NOMO-1 treated with DMSO at 0.1 percent for 48 hours (cell line): ENCODE data around the gene MAN2C1.
"Not testable (repeated sequence)": the region's sequence is repeated elsewhere in the genome, so short reads cannot be mapped to it uniquely, and the experiment has no call there.

Experiments used
- DNase-seq: peaks from one replicate; lab custom pipeline; 2025; ENCODE audit not compliant: unreplicated experiment; lab: John Stamatoyannopoulos, UW

The MAN2C1 gene

DNA sequence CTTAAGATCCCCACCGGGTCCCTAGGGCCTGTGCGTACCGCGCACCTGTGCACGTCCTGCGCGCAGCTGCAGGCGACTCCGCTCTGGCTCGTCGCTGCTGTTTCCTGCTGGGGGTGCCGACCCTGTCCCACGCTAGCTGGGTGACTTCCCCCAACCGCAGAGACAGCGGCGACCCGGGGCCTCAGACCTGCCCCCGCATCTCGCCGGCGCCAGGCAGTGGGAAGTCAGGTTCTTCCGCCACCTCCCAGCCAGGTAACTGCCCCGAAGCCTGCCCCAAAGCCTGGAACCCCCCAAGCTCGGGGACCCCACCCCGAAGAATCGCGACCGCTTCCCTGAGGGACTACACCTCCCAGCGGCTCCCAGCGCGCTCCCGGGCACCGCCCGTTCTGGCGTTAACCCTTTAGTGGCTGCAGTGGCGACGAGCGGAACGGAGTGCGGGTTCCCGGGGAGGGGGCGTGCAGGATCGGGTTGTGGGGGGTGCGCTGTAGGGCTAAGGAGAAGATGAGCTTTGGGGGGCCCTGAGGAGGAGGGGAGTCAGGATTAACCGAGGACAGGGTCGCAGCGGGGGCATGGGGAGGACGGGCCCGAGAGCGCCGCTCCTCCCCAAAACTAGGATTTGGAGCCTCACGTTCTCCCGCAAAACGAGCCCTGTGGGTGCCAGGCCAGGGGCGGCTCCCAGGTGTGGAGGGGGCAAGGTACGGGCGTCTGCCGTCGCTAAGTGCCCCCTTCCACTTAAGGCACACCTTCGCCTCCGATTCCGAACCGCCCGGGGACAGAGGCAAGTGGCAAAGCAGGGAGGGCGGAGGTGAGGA is 21.0 kb downstream of the MAN2C1 start:
- DNase-seq: no peak

DNA sequence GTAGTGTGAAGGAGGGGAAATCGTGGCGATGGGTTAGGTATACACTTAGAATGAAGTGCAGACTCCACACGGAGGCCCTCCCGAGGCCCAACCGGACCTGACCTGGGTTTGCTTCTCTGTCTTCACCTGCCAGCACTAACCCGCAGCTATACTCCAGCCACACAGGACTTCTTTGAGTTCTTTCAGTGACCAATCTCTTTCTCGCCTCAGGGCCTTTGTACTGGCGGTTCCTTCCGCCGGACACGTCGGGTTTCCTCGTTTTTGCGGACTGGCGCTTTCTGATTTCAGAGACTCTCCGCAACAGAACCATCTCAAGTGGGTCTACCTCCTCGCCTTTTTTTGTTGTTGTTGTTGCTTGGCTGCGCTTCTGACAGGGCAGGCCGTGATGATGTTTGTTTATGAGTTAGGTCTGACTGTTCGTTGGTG is 21.6 kb downstream of the MAN2C1 start, which contains the start of gene NEIL1:
NEIL1 (plus strand) TSS at position 244 of the 426 bp plus-strand sequence. CDS start 1,867 bp downstream, outside the sequence.
- no peak for DNase-seq

DNA sequence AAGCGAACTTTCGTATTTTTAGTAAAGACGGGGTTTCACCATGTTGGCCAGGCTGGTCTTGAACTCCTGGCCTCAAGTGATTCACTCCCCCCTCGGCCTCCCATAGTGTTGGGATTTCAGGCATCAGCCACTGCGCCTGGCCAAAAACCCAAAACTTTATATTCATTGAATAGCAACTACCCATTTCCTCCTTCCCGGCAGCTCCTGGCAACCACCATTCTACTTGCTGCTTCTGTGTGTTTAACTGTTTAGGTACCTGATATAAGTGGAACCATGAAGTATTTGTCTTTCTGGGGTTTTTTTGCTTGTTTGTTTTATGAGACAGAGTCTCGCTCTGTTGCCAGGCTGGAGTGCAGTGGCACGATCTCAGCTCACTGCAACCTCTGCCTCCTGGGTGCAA is 24.5 kb downstream of the MAN2C1 start:
- not testable (repeated sequence) for DNase-seq

DNA sequence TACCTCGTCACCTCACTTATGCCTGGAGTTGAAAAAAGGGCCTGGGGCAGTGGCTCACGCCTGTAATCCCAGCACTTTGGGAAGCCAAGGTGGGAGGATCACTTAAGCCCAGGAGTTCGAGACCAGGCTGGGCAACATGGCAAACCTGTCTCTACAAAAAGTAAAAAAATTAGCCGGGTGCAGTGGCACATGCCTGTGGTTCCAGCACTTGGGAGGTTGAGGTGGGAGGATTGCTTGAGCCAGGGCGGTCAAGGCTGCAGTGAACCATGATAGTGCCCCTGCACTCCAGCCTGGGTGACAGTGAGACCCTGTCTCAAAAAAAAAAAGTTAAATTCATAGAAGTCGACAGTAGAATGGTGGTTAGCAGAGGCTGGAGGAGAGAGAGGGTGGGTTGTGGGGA is 26.2 kb downstream of the MAN2C1 start:
- DNase-seq: no peak

DNA sequence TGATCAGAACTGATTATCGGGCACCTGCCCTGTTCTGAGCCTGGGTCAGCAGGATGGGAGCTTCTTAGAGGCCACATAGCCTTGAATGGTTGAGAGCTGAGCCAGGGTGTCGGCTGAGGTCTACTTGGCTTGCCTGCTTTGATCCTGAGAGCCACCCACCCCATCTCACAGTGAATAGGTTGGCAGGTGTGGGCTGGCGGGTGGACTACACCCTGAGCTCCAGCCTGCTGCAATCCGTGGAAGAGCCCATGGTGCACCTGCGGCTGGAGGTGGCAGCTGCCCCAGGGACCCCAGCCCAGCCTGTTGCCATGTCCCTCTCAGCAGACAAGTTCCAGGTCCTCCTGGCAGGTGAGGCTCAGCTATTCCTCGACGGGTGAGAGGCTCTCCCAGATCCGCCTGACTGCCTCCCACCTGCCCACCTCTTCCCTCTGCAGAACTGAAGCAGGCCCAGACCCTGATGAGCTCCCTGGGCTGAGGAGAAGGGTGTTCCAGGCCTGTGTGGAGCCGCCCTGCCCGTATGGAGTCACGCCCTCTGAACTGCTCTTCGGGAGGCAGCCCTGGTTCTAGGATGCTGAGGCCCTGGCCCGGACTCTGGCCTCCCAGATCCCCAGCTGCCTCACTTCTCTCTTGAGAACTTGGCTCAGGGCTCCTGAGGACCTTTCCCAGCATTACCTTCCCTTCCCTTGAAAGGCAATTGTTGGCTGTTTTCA is 28.7 kb downstream of the MAN2C1 start:
- no peak for DNase-seq

DNA sequence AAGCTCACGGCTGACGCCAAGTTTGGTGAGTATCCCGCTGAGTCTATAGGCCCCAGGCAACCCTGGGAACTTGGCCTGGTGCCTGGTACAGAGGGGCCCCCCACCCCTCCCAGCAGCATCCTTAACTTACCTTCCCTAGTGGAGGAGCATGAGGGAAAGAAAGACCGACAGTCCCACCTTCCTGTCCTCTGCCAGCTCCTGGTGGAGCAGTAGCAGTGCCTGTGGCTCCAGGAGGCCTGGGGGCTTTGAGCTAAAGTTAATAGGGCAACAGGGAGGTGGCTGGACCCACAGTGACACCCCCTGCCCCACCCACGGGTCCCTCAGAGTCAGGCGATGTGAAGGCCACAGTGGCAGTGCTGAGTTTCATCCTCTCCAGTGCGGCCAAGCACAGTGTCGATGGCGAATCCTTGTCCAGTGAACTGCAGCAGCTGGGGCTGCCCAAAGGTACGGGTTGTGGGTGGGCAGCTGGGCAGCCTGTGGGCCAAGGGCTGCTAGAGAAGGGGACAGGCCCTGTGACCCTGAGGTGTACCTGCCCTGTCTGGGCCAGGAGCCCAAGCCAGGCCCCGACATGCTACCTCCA is 29.7 kb downstream of the MAN2C1 start:
- DNase-seq: no peak

DNA sequence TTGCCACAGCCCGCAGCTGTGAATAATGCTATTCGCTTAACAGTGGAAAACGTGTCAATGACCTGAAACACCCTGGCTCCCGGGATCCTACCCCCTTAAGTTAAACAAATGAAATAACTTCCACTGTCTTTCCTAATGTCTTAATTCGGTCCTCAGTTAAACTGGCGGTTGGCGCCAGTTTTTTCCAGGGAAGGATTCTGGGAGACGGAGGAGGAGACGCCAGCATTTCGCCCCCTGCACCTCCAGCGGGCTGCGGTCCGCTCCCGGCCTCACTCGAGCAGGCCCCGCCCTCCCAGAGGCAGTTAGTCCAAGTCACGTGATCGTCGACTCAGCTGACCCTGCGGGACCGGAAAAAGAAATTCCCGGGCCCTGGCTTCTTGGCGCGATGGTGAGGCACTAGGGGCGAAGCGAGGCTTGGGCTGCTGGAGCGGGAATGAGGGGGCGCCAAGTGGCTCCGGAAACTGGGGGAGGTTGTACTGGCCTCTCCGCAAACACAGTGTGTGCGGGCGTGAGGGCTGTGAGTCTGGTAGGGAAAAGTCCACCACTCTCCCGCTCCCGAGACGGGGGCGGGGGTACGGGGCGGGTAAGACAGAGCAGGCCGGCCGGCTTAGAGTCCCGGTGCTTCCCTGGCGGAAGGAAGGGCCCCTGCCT is 32.6 kb downstream of the MAN2C1 start, which contains the start of gene COMMD4:
COMMD4 (plus strand) TSS at position 359 of the 651 bp plus-strand sequence; CDS start at position 386, 27 bp downstream.
- DNase-seq: peak; percentile 74

DNA sequence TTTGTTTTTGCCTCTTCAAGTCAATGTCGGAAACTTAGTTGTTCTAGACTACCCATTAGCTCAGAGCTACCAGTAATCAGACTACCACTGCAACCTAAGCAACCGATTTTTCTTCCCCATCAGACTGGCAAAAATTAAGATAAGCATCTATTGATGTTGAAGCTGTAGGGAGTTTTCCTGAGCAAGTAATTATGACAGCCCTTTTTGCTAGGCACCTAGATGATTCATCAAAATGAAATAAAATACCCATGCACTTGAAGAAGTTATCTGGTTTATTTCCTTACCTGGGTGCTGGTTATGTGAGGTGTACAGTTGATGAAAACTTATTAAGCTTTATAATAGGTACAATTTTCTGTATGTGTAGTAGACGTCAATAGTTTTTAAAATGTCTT is 33.1 kb downstream of the MAN2C1 start:
- DNase-seq: no peak

DNA sequence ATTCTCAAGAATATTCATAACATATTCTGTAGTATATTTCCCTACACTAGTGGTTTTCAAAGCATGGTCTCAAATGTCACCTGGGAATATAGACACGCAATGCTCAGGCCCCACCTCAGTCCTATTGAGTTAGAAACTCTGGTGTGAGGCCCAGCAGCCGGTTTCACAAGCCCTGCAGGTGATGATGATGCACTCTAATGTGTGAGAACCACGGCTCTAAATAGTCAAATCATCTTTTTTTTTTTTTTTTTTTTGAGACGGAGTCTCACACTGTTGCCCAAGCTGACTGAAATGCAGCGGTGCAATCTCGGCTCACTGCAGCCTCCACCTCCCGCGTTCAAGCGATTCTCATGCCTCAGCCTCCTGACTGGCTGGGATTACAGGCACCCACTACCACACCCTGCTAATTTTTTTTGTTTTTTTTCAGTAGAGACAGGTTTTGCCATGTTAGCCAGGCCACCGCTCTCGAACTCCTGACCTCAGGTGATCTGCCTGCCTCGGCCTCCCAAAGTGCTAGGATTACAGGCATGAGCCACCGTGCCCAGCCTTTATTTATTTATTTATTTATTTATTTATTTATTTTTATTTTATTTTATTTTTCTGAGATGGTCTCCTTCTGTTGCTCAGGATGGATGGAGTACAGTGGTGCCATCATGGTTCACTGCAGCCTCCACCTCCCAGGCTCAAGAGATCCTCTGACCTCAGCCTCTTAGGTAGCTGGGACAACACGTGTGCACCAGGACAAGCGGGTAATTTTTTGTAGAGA is 34.6 kb downstream of the MAN2C1 start:
- DNase-seq: not testable (repeated sequence)

DNA sequence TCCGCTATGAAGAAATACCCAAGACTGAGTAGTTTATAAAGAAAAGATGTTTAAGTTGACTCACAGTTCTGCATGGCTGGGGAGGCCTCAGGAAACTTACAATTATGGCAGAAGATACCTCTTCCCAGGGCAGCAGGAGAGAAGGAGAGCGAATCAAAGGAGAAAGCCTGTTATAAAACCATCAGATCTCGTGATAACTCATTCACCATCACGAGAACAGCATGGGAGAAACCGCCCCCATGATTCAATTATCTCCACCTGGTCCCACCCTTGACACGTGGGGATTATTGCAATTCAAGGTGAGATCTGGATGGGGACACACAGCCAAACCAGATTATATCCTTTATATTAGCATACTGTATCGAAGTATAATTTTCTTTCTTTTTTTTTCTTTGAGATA is 36.3 kb downstream of the MAN2C1 start:
- DNase-seq: not testable (repeated sequence)

DNA sequence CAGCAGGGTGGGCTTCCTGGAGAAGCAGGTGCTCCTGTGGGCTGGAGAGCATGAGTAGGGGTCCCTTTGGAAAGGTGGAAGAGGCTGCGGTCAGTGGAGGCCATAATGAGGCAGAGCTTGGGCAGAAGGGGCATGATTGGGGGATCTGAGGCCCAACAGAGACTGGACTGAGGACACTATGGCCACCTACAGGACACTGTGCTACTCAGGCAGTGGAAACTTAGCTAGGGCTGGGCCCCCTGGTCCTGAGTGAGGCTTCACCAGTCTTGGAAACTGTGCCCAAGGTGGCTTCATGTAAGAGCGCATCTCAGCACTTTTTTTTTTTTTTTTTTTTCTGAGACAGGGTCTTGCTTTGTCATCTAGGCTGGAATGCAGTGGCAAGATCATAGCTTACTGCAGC is 38.8 kb downstream of the MAN2C1 start:
- DNase-seq: no peak

DNA sequence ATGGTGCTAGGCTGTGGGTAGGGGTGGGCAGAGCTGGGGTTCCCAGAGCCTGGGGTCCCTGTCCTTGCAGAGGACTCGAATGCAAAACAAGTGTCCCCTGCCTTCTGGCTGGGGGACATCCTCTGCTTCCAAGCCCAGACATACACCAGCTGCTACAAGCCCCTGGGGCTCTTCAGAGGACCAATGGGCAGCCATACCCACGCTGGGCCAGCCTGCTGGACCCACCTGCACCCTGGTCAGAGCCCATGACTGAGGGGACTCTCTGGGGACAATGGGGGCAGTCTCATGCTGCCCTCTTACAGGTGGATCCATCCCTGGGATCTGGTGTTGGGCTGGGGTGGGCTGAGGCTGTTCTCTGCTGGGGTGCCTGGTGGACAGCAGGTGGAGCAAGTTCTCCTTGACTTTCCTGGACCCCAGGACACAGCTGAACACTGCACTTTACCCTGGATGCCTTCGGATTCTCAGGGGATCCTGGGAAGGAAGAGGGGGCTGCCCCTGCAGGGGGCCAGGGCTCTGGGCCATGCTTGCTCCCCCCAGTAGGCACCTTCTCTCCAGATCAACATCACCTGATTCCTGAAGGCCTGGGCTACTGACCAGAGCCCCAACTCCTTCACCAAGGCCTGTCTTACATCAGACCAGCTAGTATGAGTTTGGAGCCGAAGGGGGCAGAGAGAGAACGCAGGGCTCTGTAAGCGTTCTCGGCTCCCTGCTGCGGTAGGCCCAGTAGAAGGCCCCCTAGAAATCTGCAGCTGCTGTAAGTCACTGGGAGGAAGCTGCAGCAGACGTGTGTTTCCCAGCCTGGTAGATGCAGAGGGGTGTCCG is 39.7 kb downstream of the MAN2C1 start:
- DNase-seq: no peak

DNA sequence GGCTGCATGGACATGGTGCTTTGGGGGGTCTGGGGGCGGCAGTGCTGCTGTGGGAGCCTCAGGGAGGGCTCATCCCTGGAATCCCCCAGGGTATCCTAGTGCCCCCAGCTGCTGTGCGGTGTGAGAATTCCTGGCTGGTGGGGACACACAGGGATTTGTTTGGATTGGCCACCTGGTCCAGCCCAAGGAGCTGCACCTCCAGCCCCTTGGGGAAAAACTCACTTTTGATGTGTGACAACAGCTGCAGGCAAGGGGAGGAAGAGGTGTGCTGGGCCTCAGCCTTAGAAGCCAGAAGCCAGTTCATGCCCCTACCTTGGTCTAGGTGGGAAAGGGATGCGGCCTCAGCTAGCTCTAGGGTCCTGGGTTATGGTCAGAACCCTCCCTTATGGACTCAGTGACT is 40.9 kb downstream of the MAN2C1 start:
- no peak for DNase-seq

DNA sequence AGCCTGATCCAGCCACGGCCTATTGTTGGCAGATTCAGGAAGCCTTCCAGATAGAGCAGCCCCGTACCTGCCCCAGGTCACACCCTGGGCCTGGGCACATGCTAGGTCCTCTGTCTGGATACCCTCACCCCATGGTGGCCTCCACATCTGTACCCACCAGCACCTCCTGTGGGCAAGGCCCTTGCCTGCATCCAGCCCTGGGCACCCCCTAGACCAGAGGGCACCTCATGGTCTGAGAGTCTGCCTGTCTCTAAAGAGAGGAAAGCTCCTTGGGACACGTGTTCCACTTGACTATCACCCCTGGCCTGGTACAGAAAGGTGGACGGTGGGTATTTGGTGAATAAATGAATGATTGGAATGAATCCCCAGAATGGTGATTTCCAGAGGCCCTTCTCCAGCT is 41.4 kb downstream of the MAN2C1 start:
- no peak for DNase-seq

DNA sequence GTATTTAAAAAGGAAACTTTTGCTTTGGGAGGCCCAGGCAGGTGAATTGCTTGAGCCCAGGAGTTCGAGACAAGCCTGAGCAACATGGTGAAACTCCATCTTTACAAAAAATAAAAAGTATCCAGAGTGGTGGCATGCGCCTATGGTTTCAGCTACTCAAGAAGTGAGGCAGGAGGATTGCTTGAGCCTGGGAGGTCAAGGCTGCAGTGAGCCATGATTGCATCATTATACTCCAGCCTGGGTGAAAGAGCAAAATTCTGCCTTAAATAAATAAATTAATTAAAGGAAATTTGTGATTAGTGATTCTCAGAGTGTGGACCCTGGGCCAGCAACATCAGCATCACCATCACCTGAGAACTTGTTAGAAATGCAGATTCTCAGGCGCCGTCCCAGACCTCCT is 42.5 kb downstream of the MAN2C1 start:
- no peak for DNase-seq

DNA sequence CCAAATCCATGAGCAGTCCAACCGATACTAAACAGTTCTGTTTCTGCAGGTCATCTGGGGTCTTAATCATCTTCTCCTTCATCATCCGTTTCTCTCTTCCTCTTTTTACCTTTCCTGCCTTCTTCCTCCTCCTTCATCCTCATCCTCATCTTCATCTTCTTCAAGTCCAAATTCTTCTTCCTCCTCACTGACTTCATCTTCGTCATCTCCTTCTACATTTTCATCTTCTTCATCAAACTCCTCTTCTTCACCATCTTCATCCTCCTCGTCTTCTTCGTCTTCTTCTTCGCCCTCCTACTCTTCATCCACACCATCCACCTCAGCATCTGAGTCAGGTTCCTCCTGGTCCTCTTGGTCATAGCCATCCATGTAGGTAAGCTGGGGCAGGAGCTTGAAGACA is 46.7 kb downstream of the MAN2C1 start:
- DNase-seq: no peak

DNA sequence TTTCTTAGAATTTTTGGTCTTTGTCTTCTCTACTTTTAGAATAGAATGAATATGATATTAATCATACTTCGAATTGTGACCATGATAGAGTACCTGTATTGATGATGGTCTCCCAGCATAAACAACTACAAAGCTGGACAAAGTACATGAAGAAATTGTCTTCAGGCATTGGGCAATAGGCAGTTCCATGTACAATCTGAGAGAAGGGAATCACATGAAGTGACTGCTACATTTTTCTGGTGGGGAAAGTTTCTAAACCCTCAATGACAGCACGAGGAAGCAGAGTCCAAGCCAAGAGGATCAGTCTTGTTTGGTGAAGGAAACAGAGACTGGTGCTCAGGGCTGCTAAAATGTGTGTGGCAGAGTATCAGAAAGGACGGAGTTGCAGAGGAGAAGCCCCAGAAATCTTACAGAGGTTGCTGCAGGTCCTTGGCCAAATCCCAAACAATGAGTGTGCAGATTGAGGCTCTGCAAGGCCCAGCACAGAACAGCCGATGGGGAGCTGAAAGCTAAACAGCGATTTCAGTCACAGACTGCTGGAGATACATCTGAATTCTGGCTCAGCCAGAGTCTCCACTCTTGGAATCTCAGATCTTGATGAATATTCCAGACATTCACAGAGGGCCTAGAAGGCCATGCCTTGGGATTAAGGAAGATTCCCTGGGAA is 49.0 kb downstream of the MAN2C1 start:
- DNase-seq: not testable (repeated sequence)

DNA sequence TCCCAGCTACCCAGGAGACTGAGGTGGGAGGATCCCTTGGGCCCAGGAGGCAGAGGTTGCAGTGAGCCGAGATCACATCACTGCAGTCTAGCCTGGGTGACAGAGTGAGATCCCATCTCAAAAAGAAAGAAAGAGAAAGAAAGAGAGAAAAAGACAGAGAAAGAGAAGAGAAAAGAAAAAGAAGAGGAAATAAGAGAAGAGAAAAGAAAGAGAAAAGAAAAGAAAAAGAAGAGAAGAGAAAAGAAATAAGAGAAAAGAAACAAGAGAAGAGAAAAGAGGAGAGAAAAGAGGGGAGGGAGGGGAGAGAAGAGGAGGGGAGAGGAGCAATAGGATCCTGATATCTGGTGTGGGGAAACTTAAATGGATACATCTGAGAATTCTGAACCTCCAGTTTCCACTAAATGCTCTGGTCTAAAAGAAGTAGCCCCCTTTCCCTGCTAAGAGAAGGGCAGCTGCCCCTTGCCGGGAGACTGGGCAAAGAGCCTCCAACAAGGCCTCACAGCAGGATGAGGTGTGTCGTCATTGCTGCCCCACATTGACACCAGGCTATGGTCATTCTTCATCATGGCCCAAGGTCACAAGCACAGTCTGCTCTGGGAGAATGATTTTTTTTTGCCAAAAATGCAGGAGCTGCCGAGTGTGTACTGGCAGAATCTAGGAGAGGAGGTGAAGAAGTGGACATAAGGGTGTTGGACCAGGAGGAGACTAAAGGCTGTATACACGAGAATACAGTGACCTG is 53.7 kb downstream of the MAN2C1 start:
- DNase-seq: no peak
